Tibial nerve (tissue), 4 donors: ENCODE measurements around the gene TTC33.

Source experiments
- EP300 ChIP-seq, 2 donors: sonication (generic); formaldehyde crosslinking; IDR thresholded peaks; one replicate each; pipeline ENCODE4 v1.6.1; 2017; ENCODE audit warnings: antibody characterized with exemption in 2 of 2, mild to moderate bottlenecking in 1 of 2
- POLR2A ChIP-seq, 2 donors: fragments of 450-650 bp; IDR thresholded peaks; one replicate each; pipeline ENCODE4 v1.6.1; 2017; ENCODE audit warnings: antibody characterized with exemption in 2 of 2, mild to moderate bottlenecking in 2 of 2, moderate library complexity in 2 of 2
- TF ChIP-seq, protein P1 (sequence below), 5 experiments: fragments of 200-600 bp in 3 of 5; fragments of 450-650 bp in 2 of 5; sonication (generic) in 3 of 5; IDR thresholded peaks; one replicate each; pipeline ENCODE4 v1.5.1; 2016 to 2019; ENCODE audit warnings: antibody characterized with exemption in 5 of 5, mild to moderate bottlenecking in 3 of 5, moderate library complexity in 2 of 5

DNA sequence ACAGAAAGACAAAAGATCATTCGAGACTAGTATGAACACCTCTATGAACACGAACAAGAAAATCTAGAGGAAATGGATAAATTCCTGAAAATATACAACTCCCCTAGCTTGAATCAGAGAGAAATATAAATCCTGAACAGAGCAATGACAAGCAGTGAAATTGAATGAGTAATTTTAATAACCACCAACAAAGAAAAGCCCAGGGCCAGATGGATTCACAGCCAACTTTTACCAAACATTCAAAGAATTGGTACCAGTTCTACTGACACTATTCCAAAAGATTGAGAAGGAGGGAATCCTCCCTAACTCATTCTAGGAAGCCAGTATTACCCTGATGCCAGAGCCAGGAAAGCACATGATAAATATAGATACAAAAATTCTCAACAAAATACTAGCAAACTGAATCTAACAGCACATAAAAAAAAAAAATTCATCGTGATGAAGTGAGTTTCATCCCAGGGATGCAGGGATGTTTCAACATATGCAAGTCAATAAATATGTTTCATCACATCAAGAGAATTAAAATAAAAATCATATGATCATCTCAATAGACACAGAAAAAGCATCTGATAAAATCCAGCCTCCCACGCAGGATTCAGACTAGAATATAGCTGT is 101.3 kb downstream of the TTC33 start:
- TF ChIP-seq, protein P1, sequence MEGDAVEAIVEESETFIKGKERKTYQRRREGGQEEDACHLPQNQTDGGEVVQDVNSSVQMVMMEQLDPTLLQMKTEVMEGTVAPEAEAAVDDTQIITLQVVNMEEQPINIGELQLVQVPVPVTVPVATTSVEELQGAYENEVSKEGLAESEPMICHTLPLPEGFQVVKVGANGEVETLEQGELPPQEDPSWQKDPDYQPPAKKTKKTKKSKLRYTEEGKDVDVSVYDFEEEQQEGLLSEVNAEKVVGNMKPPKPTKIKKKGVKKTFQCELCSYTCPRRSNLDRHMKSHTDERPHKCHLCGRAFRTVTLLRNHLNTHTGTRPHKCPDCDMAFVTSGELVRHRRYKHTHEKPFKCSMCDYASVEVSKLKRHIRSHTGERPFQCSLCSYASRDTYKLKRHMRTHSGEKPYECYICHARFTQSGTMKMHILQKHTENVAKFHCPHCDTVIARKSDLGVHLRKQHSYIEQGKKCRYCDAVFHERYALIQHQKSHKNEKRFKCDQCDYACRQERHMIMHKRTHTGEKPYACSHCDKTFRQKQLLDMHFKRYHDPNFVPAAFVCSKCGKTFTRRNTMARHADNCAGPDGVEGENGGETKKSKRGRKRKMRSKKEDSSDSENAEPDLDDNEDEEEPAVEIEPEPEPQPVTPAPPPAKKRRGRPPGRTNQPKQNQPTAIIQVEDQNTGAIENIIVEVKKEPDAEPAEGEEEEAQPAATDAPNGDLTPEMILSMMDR (IDR thresholded peaks at IDR 0.05) = no peak
- no peak for TF ChIP-seq POLR2A (IDR thresholded peaks at IDR 0.05)
- TF ChIP-seq EP300 (IDR thresholded peaks at IDR 0.05) = no peak
